Measurements from ENCODE around the gene TAF10.
A peak's percentile ranks its signal among the peaks of the same experiment; 100 is the strongest.

TAF10 gene

GRCh38 chr11:6623391-6624363, 11.7 kb upstream of the TAF10 start:
- DNase-seq: no peak

DNA sequence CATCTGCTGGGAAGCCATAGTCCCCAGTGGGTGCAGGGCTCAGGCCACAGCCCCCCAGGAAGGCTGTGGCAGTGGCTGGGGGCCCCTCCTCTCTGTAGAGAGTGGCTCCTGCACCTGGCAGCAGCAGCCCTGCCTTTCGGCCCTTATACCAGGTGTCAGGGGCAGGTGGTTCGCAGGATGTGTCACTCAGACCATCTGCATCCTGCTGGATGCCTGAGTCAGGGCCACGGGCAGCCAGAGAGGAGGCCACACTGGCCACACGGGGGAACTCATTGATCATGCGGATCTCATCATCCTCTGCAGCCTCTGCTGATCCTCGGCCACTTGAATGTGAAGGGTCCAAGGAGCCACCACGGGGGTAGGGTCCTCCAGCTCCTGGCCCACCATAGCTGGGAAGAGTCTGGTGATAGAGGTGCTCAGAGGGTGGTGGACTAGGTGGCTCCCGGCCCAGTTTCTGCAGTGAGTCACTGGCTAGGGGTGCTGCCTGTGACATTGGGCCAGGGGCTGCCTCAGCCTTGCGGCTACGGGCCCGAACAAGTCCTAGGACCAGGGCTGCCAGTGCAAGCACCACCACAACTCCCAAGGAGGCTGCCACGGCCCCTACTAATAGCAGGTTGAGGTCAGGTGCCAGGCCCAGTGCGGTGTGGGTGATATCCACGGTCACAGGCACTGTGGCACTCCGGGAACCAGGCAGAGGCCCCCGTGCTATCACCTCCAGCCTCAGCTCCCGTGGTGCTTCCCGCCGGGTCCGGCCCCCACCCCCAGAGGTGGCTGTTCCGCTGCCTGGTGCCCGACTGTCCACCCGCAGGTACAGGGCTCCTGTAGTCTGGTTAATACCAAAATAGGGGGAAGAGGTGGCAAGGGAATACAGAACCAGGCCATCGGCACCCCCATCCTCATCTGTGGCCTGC, 10.5 kb upstream of the TAF10 start:
- DNase-seq: no peak

- no peak for DNase-seq
Observed at GRCh38 chr11:6621711-6622211, 9.7 kb upstream of the TAF10 start.

DNA sequence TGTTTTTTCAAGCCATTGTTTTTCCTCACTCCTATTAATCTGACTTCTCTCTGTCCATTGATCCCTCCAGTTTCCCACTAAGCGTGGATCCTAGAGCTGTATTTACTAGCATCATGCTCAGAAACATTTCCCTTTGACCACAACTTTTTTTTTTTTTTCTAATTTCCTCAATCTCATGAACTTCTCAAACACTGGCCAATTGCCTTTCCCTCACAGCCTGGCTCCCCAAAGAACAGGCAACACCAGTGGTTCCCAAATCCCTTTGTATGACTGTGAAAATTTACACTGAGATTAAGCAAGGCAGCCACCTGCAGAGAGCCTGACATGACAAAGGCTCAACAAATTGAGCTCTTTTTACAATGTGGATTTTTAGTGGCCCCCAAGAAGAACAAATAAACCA, 8.6 kb upstream of the TAF10 start:
- DNase-seq: no peak

DNA sequence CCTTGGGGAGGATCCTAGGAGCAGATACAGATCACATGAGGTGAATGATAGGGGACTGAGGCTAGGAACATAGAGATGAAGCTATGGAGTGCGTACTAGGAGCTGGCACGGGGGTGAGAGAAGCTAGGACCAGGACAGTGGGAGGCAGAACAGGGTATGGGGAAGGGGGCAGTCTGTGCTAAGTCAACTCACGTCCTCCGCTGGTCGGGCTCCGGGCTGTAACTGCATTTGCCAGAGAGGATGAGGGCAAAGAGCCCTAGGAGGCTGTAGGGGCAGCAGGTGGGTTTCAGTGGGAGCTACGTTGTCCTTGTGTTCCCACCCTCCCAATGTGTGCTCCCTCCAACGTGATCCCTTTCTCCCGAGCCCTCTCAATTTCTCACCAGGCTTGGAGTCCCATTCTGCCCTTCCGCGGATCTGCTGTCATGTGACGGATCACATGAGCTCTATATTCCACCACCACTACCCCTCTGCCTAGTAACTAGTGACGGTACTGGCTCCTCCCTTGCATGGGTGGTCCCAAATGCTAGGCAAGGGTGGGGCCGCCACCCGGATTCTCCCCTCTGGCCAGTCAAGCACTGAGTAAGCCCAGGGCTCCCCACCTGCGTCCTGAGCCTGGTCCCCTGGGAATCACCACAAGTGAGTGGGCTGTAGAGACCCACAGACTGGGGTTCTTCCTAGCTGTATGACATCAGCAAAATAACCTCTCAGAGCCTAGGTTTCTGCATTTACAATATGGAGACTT, 7.2 kb upstream of the TAF10 start, which contains the start of gene TPP1:
TSS of gene TPP1 (minus strand) at position 419 of the 742 bp plus-strand sequence. CDS start at position 397, 22 bp downstream.
- DNase-seq: peak; percentile 89

GRCh38 chr11:6618117-6619003, 6.3 kb upstream of the TAF10 start:
- peak; percentile 58 for DNase-seq

GRCh38 chr11:6617315-6617781, 5.3 kb upstream of the TAF10 start:
- no peak for DNase-seq

- no peak for DNase-seq
Observed at GRCh38 chr11:6616596-6617250, 4.7 kb upstream of the TAF10 start.

DNA sequence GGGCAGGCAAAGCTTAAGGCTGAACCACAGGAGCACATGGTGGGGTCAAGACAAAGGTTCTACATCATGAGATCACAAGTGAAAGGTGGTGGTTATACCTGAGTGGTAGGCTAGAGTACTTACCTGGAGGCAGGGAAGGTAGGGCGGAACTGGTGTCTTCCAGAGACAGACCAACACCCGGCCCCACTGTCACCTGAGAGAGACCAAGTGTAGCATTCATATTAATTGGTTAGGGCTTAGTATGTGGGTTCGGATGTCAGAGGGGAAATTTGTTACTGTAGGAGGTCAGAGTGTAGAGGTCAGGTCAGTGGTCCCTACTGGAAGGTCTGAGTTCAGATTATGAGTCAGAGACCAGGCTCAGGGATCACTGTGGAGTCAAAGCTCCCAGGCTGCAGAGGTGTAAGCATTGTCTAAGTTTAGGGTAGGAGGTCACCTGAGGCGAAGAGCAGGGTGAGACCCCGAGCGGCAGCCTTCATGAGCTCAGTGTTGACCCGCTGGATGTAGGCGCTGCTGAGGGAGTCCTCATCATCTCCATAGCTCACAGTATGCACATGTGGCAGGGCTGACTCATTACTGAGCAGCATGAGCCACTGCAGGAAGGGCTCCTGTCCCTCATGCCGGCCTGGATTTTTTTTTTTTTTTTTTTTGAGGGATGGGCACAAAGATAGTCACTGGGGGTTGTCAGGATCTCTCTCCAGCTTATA, 4.0 kb upstream of the TAF10 start:
- DNase-seq: no peak

DNA sequence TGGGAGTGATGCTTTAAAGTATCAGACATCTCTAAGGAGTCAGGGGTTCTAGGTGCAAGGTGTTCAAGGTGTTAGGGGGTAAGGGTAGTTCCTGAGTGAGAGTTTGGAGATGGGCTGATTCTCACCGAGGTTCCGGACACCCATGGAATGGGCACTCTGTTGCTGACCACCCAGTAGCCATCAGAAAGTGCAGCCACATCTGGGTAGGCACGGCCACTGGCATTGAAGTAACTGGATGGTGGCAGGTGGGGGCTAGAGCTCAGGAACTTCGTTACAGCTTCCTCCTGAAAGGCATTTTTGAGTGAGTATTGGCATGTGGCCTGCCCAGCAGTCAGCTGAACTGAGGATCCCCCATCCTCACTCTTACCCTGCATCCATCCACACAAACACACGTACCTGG, 3.0 kb upstream of the TAF10 start:
- no peak for DNase-seq

DNA sequence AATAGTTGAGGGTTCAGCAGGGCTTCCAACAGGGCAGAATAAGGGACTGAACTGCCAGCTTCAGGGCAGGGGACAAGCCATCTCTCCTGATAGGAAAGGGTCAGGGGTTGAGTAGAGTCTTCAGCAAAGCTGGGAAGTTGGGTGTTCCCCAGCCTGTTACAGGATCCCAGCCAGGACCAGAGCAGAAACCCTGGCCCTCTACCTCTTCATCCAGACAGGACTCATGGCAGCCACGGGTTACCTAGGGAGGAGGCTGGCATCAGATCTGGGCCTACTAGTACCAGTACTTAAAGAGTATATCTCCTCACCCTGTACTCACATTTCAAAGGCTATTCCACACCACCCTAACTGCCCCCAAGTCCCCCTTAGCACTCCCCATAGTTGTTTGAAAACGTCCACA, 2.4 kb upstream of the TAF10 start:
- no peak for DNase-seq

DNA sequence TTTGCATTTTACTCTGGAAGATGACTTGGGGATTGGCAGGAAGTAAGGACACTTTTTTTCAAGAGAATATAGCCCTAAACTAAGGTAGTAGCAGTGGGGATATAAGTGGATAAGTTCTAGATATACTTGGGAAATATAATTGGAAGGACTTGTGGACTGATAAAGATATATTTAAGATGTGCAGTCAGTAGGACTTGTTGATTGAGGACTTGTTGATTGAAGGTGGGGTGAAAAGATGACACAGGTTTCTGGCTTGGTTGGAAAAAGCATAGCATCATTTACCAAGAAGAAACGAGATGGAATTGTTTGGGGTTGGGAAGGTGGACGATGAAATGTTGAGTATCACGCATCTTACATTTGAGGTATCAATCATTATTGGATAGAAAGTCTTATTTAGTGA, 1.5 kb upstream of the TAF10 start:
- DNase-seq: no peak

GRCh38 chr11:6611963-6612212, 128 bp downstream of the TAF10 start:
- DNase-seq: no peak

DNA sequence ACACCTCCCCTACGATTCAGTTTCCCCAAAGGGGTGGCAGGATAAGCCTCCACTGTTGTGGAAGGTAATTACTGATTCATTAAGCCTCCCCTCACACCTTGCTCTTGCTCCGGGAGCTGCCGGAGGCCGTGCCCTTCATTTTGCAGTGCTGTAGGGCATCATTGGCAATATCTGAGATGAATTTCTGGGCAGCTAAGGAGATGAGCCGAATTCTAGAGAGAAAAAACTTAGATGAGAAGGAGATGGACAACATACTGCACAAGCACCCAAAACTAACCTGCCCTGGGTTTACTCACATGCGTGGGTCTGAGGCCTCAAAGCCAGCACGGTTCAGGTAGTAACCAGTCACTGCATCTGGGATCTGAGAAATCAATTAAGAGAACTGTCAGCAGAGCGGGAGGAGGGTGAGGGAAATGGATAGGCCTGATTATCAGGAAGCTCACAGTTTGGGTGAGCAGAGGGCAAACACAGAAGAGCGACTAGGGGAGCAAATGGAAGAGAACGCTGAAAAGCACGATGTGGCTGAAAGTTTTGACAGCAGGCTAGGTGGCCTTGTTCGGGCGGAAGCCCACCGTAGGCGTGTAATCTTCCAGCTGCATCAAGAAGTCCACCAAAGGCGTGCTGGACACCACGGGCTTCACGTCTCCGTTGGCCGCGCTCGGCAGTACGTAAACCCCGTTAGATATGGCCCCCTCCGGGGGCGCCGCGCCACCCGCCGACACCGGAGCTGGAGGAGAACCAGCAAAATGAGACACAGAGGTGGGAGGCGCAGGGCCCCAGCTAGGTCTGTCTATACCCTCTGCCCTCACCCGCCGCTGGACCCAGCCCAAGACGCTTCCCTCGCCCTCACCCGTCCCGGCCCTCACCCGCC, 689 bp downstream of the TAF10 start:
- no peak for DNase-seq

- DNase-seq: no peak
Observed at GRCh38 chr11:6610591-6610990, 1.4 kb downstream of the TAF10 start.

- DNase-seq: no peak
Observed at GRCh38 chr11:6609502-6610015, 2.5 kb downstream of the TAF10 start.

GRCh38 chr11:6608726-6609501, 3.1 kb downstream of the TAF10 start:
- no peak for DNase-seq

DNA sequence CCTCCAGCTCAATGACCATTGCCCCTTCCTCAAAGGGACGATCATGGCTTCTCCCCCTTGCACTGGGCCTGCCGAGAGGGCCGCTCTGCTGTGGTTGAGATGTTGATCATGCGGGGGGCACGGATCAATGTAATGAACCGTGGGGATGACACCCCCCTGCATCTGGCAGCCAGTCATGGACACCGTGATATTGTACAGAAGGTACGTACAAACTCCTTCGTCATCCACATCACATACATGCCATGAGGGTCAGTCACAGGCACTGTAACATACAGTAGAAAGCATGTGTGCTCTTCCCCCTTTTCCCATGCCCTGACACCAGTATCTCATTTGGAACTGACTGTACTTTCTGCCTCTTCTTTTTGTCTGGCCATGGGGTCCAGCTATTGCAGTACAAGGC, 4.0 kb downstream of the TAF10 start:
- no peak for DNase-seq
